T-helper 9 cell (primary cell): Measurements from ENCODE around the gene SDK2.

ENCODE experiments used
- DNase-seq: peaks from one replicate; pipeline ENCODE4 v3.0.0-alpha.2; 2020

SDK2 gene

GRCh38 chr17:73584049-73584448 lies 60.2 kb downstream of the SDK2 start:
- DNase-seq, result no peak

- DNase-seq, result no peak
Observed at GRCh38 chr17:73582821-73583220, 61.4 kb downstream of the SDK2 start.

GRCh38 chr17:73582359-73582758 lies 61.9 kb downstream of the SDK2 start:
- no peak for DNase-seq

- DNase-seq, result no peak
Observed at GRCh38 chr17:73581379-73581778, 62.9 kb downstream of the SDK2 start.

GRCh38 chr17:73580073-73580710 lies 64.1 kb downstream of the SDK2 start:
- no peak for DNase-seq

GRCh38 chr17:73576556-73577098 lies 67.6 kb downstream of the SDK2 start:
- no peak for DNase-seq

- no peak for DNase-seq
Observed at GRCh38 chr17:73575470-73576221, 68.6 kb downstream of the SDK2 start.

GRCh38 chr17:73571511-73572130 lies 72.6 kb downstream of the SDK2 start:
- no peak for DNase-seq

GRCh38 chr17:73569762-73570319 lies 74.4 kb downstream of the SDK2 start:
- DNase-seq, result no peak

- no peak for DNase-seq
Observed at GRCh38 chr17:73568934-73569333, 75.3 kb downstream of the SDK2 start.

GRCh38 chr17:73566905-73567782 lies 77.1 kb downstream of the SDK2 start:
- DNase-seq, result no peak

- DNase-seq, result no peak
Observed at GRCh38 chr17:73564843-73565242, 79.4 kb downstream of the SDK2 start.

GRCh38 chr17:73562896-73563295 lies 81.3 kb downstream of the SDK2 start:
- no peak for DNase-seq

GRCh38 chr17:73561111-73561510 lies 83.1 kb downstream of the SDK2 start:
- no peak for DNase-seq

- DNase-seq, result no peak
Observed at GRCh38 chr17:73560661-73561060, 83.6 kb downstream of the SDK2 start.

- DNase-seq, result no peak
Observed at GRCh38 chr17:73559532-73559931, 84.7 kb downstream of the SDK2 start.

- no peak for DNase-seq
Observed at GRCh38 chr17:73555199-73555960, 88.9 kb downstream of the SDK2 start.

GRCh38 chr17:73554498-73554897 lies 89.7 kb downstream of the SDK2 start:
- DNase-seq, result no peak

- DNase-seq, result no peak
Observed at GRCh38 chr17:73553311-73553710, 90.9 kb downstream of the SDK2 start.

GRCh38 chr17:73552300-73553048 lies 91.8 kb downstream of the SDK2 start:
- no peak for DNase-seq

GRCh38 chr17:73551759-73552158 lies 92.5 kb downstream of the SDK2 start:
- no peak for DNase-seq
